ENCODE results near the gene INIP.

Gene INIP

GRCh38 chr9:112750016-112750763 lies 32.3 kb upstream of the INIP start, which contains the start of gene SNX30:
Gene SNX30 (plus strand): TSS chr9:112750760. CDS start chr9:112751002, 242 bp downstream.
- Histone ChIP-seq H3K27me3 (ENCODE audit: insufficient read depth, low read length, poor library complexity) (no peaks in the 10 kb centered on the region), H3K36me3 (ENCODE audit: insufficient read depth, low read length) (no peaks in the 10 kb centered on the region), H3K9ac (ENCODE audit: low read depth, low read length) (peak within 1 kb of the TSS; percentile 79), H2AFZ (ENCODE audit: low read depth, low read length) (peak within 1 kb of the TSS; percentile 84), H3K4me3 (ENCODE audit: low read depth in 1 of 2, low read length in 2 of 2) (peak within 1 kb of the TSS; percentile 78 to 88), H3K27ac (ENCODE audit: low read length) (peak within 1 kb of the TSS; percentile 38), H3K4me1 (ENCODE audit: insufficient read depth, low read length) (peaks cover 39% of the 10 kb centered on the region), H3K79me2 (ENCODE audit: insufficient read depth, low read length) (no peaks in the 10 kb centered on the region), H4K20me1 (ENCODE audit: insufficient read depth, low read length) (peaks cover 10% of the 10 kb centered on the region), H3K9me3 (ENCODE audit: insufficient read depth, low read length, severe bottlenecking) (no peaks in the 10 kb centered on the region), H3K4me2 (ENCODE audit: insufficient read depth, low read length) (peak within 1 kb of the TSS; percentile 99)
- DNase-seq (peak; percentile 82), ATAC-seq (ENCODE audit: insufficient read depth, low read depth) (peak; percentile 73)
- TF ChIP-seq EZH2 (IDR thresholded peaks at IDR 0.05; ENCODE audit: borderline replicate concordance, low read depth, low read length, severe bottlenecking), result no peak
- TF ChIP-seq, protein P1, sequence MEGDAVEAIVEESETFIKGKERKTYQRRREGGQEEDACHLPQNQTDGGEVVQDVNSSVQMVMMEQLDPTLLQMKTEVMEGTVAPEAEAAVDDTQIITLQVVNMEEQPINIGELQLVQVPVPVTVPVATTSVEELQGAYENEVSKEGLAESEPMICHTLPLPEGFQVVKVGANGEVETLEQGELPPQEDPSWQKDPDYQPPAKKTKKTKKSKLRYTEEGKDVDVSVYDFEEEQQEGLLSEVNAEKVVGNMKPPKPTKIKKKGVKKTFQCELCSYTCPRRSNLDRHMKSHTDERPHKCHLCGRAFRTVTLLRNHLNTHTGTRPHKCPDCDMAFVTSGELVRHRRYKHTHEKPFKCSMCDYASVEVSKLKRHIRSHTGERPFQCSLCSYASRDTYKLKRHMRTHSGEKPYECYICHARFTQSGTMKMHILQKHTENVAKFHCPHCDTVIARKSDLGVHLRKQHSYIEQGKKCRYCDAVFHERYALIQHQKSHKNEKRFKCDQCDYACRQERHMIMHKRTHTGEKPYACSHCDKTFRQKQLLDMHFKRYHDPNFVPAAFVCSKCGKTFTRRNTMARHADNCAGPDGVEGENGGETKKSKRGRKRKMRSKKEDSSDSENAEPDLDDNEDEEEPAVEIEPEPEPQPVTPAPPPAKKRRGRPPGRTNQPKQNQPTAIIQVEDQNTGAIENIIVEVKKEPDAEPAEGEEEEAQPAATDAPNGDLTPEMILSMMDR (IDR thresholded peaks at IDR 0.05; ENCODE audit: borderline replicate concordance, extremely low read depth, low read length, poor library complexity, severe bottlenecking), result no peak

GRCh38 chr9:112747094-112747493 lies 29.2 kb upstream of the INIP start:
- Histone ChIP-seq H3K27ac (ENCODE audit: low read length) (no peak overlapping the region), H3K4me1 (ENCODE audit: insufficient read depth, low read length) (peaks cover 18% of the 10 kb centered on the region), H3K79me2 (ENCODE audit: insufficient read depth, low read length) (no peaks in the 10 kb centered on the region), H3K36me3 (ENCODE audit: insufficient read depth, low read length) (no peaks in the 10 kb centered on the region), H3K4me2 (ENCODE audit: insufficient read depth, low read length) (no peak overlapping the region), H2AFZ (ENCODE audit: low read depth, low read length) (no peak overlapping the region), H3K4me3 (ENCODE audit: low read depth in 1 of 2, low read length in 2 of 2) (no peak overlapping the region), H3K9ac (ENCODE audit: low read depth, low read length) (no peak overlapping the region), H3K27me3 (ENCODE audit: insufficient read depth, low read length, poor library complexity) (no peaks in the 10 kb centered on the region), H3K9me3 (ENCODE audit: insufficient read depth, low read length, severe bottlenecking) (no peaks in the 10 kb centered on the region), H4K20me1 (ENCODE audit: insufficient read depth, low read length) (no peaks in the 10 kb centered on the region)
- no peak for DNase-seq
- TF ChIP-seq, protein P1 (IDR thresholded peaks at IDR 0.05; ENCODE audit: borderline replicate concordance, extremely low read depth, low read length, poor library complexity, severe bottlenecking), result no peak
- TF ChIP-seq EZH2 (IDR thresholded peaks at IDR 0.05; ENCODE audit: borderline replicate concordance, low read depth, low read length, severe bottlenecking), result no peak
- ATAC-seq (ENCODE audit: insufficient read depth, low read depth), result no peak

- H3K27me3 ChIP-seq (ENCODE audit: insufficient read depth, low read length, poor library complexity), result no peaks in the 10 kb centered on the region
- H3K9ac ChIP-seq (ENCODE audit: low read depth, low read length), result no peak overlapping the region
- TF ChIP-seq, protein P1 (IDR thresholded peaks at IDR 0.05; ENCODE audit: borderline replicate concordance, extremely low read depth, low read length, poor library complexity, severe bottlenecking), result no peak
- no peak for TF ChIP-seq EZH2 (IDR thresholded peaks at IDR 0.05; ENCODE audit: borderline replicate concordance, low read depth, low read length, severe bottlenecking)
- H2AFZ ChIP-seq (ENCODE audit: low read depth, low read length), result no peak overlapping the region
- no peaks in the 10 kb centered on the region for H3K9me3 ChIP-seq (ENCODE audit: insufficient read depth, low read length, severe bottlenecking)
- no peak overlapping the region for H3K27ac ChIP-seq (ENCODE audit: low read length)
- no peaks in the 10 kb centered on the region for H3K4me1 ChIP-seq (ENCODE audit: insufficient read depth, low read length)
- H4K20me1 ChIP-seq (ENCODE audit: insufficient read depth, low read length), result no peaks in the 10 kb centered on the region
- H3K36me3 ChIP-seq (ENCODE audit: insufficient read depth, low read length), result no peaks in the 10 kb centered on the region
- DNase-seq (no peak), ATAC-seq (ENCODE audit: insufficient read depth, low read depth) (no peak)
- H3K4me3 ChIP-seq (ENCODE audit: low read depth in 1 of 2, low read length in 2 of 2), result no peak overlapping the region
- no peak overlapping the region for H3K4me2 ChIP-seq (ENCODE audit: insufficient read depth, low read length)
- no peaks in the 10 kb centered on the region for H3K79me2 ChIP-seq (ENCODE audit: insufficient read depth, low read length)
These were observed 26.3 kb upstream of the INIP start for GRCh38 chr9:112744177-112744576.

Data from DND-41 (cell line).